Stimulated activated CD8-positive, alpha-beta memory T cell treated with anti-CD3 and anti-CD28 coated beads, Interleukin-4, amount 100 ng/mL, for 1 hour (primary cell): ENCODE results near the gene SBK3.
"Not testable (repeated sequence)": the region's sequence is repeated elsewhere in the genome, so short reads cannot be mapped to it uniquely, and the experiment has no call there.

ENCODE experiments used
- DNase-seq, 2 donors: peaks; one replicate each; pipeline ENCODE4 v3.0.0-alpha.2; 2020; ENCODE audit warnings: low read depth in 2 of 2, low spot score in 1 of 2

The SBK3 gene

DNA sequence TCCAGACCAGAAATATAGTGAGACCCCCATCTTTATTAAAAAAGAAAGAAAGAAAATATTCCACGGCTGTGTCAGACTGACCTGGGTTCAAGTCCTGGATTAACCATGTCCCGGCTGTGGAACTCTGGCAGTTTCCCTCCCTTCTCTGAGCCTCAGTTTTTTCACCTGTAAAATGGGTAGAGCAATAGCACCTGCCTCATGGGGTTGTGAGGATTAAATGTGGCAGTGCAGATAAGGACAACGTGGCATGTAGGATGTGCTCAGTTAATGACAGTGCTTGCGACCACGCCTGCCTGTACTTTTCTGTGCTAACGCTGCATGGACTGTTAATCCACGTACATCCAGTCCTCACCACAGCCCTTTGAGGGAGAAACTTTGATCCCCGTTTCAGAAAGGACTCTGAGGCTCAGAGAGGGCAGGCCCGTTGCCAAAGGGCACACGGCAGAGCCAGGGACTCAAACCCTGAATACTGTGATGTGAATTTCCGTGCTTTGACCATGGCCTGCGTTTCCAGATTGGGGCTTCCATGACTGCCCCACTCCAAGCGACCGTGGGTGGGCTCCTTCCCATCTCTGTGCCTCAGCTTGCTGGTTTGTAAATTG is 24.6 kb downstream of the SBK3 start:
- DNase-seq: no peak

DNA sequence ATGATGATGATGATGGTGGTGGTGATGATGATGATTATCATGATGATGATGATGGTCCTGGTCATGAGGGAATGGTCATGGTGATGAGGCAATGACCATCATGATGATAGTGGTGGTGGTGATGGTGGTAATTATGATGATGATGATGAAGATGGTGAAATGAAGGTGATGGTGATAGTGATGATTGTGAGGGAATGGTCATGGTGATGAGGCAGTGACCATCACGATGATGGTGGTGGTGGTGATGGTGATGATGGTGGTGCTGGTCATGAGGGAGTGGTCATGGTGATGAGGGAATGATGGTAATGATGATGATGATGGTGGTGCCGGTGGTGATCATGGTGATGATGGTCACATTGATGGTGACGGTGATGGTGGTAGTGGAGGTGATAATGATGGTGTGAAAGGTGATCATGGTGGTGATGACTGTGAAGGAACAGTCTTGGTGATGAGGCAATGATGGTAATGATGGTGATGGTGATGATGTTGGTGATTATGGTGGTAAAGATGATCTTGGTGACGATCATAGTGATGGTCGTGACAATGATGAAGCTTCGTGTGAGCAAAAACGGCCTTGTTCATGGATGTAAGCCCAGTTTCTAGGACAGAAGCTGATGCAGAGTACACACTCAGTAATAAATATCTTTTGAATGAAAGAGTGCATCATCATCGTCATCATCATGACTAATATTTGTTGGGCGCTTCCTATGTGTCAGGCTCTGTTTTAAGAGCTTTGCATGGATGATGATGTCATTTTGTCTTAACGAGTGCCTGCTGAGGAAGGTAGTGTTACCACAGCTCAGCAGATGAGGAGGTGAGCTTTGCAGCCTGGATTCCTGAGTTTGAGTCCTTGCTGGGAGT is 25.7 kb downstream of the SBK3 start:
- DNase-seq: no peak

DNA sequence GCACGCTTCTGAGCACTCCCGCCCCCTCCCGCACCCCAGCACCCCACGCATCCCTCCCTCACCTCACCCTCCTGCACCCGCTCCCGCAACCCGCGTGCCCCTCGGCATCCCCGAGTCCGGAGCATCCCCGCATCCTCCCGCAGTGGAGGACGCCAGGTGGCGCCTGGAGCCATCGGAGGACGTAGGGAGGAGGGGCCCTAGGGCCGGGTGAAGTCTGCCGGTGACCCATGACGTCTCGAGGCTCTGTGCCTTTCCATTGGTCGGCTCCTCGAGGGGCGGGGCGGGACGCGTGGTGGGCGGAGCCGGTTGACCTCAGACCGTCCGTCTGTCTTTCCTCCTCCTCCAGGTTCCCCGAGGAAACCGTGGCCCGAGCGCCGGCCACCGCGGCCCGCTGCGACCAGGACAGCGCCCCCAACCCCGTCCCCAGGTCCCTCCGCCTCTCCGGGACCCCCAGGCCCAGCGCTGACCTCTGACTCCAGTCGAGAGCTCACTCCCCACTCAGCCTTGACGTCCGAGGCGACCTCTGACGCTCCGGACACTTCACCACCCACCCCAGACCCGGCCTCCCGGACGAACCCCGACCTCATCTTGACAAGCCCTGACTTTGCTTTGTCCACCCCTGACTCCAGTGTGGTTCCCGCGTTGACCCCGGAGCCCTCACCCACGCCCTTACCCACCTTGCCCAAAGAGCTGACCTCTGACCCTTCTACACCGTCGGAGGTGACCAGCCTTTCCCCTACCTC is 28.3 kb downstream of the SBK3 start:
- peak; percentile 75 to 86 for DNase-seq

DNA sequence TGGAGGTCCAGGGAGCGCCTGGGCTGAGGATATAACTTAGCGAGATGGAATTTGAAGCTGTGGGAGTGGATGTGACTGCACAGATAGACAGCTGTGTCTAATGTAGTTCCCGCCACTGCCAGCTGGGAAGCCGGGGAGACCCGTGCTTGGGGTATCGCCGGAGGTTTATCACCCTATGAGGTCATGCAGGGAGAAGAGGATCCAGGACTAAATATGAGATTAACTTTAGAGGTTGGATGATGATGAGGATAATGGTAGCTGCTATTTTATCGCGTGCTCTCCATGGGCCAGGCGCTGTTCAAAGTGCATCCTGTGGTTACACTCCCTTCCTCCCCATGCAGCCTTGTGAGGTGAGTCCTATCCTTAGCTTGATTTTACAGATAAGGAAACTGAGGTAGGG is 37.2 kb downstream of the SBK3 start:
- DNase-seq: no peak

DNA sequence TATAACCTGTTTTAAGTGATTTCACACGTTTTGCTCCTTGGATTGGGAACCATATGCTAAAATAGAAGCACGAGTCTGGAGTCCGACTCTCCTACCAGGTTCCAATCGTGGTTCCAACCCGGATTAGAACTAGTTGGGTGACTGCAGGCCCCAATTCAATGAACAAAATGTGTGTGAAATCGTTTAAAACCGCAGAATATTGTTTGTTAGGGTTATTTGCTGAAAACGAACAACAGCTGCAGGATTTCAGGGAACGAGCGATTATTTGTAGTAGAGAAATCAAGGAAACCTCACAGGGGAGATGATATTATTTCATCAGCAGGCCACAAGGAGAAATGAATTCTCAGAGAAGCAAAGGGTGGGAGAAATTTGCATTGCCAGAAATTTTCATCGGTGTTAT is 40.4 kb downstream of the SBK3 start:
- DNase-seq: no peak

DNA sequence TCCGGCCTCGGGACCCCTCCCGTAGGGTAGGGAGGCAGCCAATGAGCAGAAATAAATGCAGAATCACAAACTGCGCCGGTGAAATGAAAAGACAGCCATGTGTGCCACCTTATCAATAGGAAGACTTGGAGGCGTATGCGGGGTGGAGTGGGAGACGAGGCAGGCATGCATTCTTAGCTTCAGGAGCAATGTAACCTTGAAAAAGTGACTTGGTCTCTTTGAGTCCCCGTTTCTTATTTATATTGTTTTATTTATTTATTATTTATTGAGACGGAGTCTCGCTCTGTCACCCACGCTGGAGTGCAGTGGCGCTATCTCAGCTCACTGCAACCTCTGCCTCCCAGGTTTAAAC is 41.1 kb downstream of the SBK3 start:
- DNase-seq: no peak

DNA sequence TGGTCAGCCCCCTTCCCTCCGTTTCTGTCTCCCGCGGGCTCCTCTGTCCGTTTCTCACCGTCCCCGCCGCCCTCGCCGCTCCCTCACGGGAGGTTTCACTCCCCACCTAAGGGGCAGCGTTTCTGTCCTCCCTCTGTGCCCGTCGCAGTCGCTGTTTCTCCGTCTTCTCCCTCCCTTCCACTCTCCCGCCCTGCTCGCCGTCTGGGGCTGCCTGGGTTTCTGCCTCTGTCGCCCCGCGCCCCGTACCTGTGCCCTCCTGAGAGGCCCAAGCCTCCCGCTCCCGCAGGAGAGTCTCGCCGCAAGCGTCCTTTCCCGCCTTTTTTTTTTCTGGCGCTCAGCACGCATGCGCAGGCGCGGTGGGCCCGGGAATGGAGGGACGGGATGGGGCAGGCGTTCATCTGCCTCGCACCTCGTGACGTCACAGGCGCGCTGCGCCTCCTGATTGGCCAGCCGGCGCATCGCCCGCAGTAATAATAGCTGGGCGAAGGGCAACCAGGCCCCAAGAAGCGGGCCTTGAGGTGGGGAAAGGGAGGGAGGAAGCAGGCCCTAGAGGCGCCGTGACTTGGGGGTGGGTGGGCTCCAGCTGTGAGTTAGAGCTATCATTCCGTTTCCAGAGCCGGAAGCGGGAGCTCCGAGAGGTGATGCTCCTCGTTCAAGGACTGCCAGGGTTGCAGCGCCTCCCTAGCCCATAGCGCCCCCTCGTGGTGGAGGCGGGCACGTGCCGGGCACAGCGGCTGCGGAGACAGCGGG is 41.7 kb downstream of the SBK3 start:
- DNase-seq: peak; percentile 88 to 95

DNA sequence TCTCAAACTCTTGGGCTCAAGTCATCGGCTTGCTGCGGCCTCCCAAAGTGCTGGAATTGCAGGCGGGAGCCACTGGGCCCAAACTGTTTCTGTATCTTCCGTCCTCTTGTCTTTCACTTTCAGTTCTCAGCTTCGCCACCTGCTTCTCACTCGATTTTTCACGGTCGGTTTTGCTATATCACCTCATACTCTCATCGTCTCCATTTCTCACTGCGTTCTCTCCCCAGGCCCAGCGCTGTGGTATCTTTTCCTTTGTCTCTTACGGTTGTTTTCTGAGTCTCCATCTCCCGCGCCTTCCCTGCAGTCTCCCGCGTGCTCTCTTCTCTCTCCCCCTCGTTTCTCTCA is 42.2 kb downstream of the SBK3 start:
- DNase-seq: no peak

DNA sequence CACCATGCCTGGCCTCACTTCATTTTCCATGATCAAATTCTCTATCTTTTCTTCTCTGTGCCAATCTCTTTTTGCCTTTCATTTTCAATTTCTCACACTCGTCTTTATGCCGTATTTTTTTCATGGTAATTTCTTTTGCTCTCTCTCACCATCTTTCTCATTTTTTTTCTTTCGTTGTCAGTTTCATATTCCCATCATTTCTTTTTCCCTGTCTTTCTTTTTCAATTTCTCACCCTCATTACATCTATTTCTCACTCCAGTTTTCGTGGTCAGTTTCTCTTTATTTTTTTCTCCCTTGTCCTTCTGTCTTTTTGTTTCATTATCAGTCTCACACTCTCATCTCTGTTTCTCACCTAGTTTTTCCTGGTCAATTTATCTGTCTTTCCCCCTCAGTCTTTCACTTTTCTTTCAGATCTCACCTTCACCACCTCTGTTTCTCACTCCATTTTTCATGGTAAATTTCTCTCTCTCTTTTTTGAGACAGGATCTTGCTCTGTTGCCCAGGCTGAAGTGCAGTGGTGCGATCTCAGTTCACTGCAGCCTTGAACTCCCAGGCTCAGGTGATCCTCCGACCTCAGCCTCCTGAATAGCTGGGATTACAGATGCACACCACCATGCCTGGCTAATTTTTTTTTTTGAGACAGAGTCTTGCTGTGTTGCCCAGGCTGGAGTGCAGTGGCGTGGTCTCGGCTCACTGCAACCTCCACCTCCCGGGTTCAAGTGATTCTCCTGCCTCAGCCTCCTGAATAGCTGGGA is 43.0 kb downstream of the SBK3 start:
- no peak for DNase-seq

DNA sequence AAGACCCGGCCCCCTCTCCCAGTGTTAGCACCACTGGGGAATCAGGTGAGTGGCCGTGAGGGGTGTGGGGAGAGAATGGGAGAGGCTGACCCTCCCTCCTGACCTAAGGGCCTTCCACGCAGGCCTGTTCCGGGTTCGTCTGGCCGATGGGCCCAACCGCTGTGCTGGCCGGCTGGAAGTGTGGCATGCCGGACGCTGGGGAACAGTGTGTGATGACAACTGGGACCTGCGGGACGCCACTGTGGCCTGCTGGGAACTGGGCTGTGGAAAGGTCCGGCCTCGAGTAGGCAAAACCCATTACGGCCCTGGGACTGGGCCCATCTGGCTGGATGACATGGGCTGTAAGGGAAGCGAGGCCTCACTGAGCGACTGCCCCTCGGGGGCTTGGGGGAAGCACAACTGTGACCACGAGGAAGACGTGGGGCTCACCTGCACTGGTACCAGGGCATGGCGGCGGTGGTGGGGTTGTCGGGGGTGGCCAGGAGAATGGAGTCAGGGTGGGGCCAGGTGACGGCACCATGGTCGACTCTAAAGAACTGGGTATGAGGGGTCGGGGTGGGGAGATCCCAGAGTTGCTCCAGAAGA is 44.9 kb downstream of the SBK3 start:
- no peak for DNase-seq

DNA sequence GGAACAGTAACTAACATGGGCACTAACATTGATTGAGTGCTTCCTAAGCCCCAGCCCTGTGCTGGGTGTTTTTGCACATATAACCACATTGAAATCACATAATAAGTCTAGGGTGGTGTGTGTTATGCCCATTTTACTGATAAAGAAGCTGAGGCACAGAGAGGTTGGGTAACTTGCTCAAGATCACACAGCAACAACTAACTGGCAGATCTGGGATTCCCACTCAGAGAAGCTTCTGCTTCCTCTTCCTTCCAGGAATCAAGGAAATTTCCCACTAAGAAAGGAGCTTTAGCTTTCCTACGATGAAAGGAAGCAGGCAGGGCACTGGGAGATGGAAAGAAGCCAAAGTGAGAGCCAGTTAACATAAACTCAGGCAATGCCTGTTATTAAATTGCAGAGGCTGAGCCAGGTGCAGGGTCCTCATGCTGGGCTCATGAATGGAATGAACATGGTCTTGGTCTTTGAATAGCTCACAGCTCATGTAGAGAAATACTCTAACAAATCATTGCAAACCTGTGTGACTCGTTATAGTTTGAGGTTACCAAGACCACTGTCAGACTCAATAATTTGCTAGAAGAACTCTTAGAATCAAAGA is 47.0 kb downstream of the SBK3 start:
- DNase-seq: no peak

DNA sequence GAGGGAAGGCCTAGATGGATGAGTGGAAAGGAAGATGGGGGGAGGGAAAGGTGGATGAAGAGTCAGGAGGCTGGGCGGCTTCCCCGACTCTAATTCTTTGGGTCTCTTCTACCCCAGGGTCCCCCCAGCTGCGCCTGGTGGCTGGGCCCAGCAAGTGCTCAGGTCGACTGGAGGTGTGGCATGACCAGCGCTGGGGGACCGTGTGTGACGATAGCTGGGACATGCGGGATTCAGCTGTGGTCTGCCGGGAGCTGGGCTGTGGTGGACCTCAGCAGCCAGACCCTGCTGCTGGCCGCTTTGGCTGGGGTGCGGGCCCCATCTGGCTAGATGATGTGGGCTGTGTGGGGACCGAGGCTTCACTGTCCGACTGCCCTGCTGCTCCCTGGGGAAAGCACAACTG is 47.6 kb downstream of the SBK3 start:
- DNase-seq: no peak

DNA sequence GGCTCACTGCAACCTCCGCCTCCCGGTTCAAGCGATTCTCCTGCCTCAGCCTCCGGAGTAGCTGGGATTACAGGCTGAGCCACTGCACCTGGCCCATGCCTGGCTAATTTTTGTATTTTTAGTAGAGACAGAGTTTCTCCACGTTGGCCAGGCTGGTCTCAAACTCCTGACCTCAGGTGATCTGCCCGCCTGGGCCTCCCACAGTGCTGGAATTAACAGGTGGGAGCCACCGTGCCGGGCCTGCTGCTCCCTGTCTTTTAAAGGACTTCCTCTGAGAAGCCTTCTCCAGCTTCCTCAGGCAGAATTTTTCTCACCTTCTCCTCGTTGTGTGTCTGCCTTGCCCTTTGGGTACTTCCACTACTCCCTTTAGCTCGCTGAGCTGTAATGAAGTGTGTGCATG is 48.5 kb downstream of the SBK3 start:
- not testable (repeated sequence) for DNase-seq

DNA sequence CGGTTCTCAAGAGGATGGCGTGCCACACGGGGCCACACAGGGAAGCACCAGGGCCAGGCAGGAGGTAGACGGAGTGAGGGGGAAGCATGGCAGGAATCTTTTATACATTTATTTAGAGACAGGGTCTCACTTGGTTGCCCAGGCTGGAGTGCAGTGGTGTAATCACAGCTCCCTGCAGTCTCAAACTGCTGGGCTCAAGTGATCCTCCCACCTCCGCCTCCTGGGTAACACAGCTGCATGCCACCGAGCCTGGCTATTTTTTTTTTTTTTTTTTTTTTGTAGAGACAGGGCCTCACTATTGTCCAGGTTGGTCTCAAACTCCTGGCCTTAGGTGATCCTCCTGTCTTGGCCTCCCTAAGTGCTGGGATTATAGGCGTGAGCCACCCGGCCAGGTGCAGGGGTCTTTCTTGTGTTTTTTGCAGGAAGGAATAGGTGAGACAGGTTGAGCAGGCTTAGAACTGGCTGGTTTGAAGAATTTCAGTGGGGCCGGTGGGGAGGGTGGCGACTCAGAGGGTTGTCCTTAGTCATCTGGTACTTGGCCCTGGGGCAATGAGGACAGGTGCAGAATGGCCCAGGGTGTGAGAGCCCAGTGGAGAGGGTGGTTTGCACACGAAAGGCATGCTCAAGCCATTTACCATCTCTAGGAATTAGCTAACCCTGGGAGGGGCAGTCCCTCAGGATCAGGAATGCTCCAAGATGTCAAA is 49.5 kb downstream of the SBK3 start:
- DNase-seq: no peak

DNA sequence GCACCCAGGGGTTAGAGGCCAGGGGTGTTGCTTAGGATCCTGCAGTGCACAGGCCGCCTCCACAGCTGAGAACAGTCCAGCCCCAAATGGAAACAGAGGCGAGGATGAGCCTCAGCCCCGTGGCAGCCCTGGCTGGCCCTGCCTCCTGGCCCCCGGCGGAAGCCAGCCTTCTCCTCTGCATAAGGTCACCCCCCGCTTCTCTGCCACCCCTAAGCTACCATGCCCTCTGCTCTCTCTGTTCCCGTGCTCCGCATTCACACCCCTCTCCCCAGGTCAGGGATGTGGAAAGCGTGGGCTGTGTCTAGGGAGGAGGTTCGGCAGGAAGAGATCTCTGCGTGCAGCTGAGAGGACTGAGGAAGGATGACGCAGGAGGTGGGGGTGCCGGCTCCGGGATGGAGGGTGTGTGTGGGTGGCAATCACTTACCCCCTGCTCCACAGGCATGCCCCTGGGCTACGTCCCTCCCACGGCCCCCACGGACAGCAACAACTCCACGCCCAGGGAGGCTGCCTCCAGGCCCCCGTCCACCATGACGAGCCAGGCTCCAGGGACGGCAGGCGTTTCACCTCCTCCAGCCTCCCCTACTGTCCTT is 51.1 kb downstream of the SBK3 start:
- DNase-seq: no peak

DNA sequence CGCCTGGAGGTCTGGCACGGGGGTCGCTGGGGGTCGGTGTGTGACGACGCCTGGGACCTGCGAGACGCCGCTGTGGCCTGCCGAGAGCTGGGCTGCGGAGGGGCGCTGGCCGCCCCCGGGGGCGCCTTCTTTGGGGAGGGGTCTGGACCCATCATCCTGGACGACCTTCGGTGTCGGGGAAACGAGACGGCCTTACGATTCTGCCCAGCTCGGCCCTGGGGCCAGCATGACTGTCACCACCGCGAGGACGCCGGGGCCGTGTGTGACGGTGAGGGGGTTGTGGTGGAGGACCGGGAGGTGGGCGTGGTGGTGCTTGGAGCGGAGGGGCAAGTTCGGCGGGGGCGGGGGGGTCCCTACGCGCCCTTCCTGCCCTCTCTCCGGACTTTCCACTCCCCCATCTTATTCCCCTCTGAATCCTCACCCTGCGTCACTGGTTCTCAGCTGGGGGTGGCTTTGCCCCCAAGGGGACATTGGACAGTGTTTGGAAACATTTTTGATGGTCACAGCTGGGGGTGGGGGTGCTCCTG is 51.6 kb downstream of the SBK3 start:
- no peak for DNase-seq

DNA sequence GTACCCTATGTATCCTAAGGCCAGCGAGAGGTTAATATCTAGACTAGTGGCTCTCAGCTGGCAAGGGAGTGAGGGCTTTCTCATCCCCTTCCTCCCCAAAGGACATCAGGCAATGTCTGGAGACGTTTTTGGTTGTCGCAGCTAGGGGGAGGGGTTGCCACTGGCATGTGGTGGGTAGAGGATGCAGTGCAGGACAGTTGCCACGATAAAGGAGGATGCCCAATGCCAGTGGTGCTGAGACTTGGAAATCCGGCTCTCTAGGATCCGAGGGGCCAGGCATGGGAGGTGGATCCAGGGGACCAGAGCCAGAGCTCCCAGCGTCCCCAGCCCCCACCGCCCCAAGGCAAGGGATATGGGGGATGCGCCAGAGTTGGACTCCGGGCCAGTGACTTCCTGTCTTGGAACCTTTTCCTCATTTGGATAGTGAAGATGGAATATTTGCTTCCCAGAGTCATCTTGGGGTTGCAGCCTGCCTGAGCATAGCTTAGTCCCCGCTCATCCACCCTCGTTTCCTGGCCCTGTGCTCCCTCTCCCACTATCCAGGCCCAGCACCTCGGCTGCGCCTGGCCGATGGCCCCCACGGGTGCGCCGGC is 52.2 kb downstream of the SBK3 start:
- DNase-seq: no peak

DNA sequence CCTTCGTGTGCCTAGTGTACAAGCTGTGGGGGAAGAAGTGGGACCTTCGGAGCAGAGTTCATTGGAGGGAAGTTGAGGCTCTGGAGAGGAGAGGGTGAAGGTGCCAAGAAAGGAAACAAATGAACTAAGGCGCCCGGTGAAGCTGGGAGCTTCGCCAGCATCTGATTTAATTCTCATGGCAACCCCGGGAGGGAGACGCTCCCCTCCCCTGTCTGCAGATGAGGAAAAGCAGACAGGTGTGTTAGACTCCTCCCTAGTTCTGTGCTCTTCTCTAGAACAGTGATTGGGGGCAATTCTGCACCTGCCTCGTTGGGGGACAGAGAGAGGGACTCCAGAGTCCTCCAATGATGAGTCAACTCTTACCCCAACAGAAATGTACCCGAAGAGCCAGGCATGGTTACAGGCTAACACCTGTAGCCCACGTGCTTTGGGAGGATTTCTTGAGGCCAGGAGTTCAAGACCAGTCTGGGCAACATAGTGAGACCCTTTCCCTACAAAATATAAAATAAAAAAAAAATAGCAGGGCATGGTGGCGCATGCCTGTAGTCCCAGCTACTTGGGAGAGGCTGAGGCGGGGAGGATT is 52.9 kb downstream of the SBK3 start:
- no peak for DNase-seq
